ENCODE measurements around the gene HCAR2.
"Not testable (repeated sequence)": the region's sequence is repeated elsewhere in the genome, so short reads cannot be mapped to it uniquely, and the experiment has no call there.

The HCAR2 gene

GRCh38 chr12:122715211-122715610, 12.1 kb upstream of the HCAR2 start:
- DNase-seq, result not testable (repeated sequence)

DNA sequence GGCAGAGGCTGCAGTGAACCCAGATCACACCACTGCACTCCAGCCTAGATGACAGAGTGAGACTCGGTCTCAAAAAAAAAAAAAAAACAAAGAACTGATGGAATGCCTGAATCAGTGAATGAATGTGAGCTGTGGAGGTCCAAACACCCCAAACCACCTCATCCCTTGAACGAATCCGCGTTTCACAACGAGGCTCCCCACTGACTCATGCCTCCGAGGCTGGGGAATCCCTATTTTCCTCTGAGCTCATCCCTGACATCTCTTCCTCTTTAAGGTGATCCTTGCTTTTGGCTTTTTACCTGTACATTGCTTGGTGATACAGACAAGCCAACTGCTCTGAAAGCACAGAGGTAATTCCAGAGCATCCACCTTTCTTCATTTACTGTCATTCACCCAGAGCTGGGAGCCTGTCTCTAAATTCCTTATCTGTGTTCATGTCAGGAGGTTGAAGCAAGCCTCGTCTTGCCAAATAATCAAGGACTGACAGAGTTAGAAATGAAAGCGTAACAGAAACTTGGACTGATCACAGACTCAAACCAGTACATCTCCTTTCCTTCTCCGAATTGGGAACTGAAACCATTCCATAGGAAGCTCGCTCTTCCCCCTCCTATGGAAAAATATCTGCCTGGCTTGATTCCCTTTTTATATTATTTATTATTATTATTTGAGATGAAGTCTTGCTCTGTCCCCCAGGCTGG, 10.5 kb upstream of the HCAR2 start:
- DNase-seq, result not testable (repeated sequence)

DNA sequence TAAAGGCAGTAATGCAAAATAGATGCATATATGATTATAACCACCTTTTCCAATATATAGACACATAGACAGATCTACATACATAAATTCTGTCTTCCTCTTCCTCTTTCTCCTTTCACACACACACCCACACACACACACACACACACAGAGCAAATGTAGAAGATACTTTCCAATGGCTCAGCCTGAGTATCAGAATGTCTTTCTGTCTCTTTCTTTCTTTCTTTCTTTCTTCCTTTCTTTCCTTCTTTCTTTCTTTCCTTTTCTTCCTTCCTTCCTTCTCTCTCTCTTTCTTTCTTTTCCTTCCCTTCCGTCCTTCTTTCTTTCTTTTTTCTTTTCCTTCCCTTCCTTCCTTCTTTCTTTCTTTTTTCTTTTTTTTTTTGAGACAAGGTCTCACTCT, 8.1 kb upstream of the HCAR2 start:
- peak; percentile 26 for DNase-seq

DNA sequence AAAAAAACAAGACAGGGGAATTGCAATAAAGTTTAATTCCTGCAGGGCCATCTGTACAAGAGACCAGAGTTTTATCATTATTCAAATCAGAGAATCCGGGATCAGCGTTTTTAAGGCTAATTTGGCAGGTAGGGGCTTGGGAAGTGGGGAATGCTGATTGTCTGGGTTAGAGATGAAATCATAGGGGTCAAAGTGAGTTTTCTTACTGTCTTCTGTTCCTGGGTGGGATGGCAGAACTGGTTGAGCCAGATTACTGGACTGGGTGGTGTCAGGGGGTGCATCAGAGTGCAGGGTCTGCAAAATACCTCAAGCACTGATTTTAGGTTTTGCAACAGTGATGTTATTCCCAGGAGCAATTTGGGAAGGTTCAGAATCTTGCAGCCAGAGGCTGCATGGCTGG, 7.2 kb upstream of the HCAR2 start:
- not testable (repeated sequence) for DNase-seq

DNA sequence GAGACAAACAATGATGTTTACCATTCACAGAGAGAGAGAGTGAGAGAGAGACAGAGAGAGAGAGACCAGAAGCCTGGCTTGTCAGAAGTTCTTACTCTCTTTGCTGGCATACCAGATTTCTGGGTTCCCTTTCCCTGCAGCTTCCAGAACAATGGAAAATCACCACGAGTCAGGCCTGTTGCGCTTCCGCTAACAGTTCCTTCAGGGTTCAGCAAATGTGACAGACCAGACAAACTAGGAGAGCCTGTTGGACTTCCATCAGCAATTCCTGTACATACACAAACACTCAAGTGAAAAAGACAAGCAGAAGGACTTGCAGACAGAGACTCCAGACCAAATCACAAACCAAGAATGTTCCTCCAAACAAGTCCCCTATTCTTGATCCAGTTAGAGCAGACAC, 6.1 kb upstream of the HCAR2 start:
- DNase-seq, result not testable (repeated sequence)

GRCh38 chr12:122703841-122704240, 684 bp upstream of the HCAR2 start:
- not testable (repeated sequence) for DNase-seq

DNA sequence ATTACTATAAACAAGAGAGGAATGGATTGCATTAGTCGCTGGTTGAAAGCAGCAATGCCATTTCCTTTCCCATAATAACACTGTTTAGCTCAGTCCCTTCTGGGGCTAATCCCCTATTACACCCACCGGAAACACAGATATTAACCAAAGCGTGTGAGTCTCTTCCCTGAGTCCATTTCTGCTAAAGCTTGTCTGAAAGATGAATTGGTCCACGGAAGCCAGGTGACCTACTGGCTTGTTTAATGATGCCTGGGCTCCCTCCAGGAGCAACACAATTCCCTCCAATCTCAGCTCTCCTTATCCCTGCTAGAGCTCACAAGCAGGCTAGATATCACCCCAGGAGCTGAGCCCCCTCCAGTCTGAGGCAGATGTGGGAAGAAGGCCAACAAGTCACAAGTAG, 1.7 kb downstream of the HCAR2 start:
- DNase-seq, result not testable (repeated sequence)

GRCh38 chr12:122700038-122700710, 3.0 kb downstream of the HCAR2 start:
- not testable (repeated sequence) for DNase-seq

GRCh38 chr12:122696922-122697321, 6.2 kb downstream of the HCAR2 start:
- DNase-seq, result not testable (repeated sequence)

DNA sequence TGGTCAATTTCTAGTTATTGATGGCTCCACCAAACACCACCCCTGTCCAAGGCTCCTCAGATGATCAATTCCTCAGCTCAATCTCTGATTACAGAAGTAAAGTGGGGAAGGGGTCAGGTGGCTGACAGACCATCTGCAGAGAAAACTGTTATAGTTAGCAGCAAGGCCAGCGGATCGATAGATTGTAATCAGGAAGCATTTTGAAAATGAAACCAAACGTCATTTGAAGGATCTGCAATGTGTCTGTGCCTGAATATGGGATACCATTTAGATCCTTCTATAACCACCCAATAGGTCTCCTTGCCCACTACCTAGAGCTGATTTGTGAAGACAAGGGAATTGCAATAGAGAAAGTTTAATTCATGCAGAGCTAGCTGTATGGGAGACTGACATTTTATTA, 11.6 kb downstream of the HCAR2 start:
- DNase-seq, result no peak

GRCh38 chr12:122688291-122688690, 14.9 kb downstream of the HCAR2 start:
- no peak for DNase-seq

DNA sequence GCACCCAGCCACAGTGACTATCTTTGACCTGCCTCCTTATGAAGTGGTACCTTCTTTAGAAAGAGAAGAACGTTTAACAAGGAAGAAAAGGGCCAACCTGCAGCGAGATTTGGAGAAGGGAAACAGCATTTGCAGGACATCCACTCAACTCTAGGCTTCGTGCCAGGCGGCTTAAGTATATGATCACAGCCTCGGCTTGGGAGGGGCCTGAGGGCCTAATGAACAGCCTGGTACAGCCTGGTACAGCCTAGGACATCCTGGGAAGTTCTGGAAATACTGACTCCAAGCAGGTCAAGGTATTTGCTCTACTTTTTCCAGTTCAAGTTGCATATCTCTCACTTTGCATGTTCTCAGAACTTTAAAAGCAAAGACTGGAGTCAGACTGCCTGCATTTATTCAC, 16.1 kb downstream of the HCAR2 start:
- DNase-seq, result no peak

GRCh38 chr12:122686538-122686937, 16.6 kb downstream of the HCAR2 start:
- DNase-seq, result no peak

- no peak for DNase-seq
Observed at GRCh38 chr12:122684297-122684813, 18.8 kb downstream of the HCAR2 start.

GRCh38 chr12:122681814-122682213, 21.3 kb downstream of the HCAR2 start:
- peak; percentile 33 for DNase-seq

DNA sequence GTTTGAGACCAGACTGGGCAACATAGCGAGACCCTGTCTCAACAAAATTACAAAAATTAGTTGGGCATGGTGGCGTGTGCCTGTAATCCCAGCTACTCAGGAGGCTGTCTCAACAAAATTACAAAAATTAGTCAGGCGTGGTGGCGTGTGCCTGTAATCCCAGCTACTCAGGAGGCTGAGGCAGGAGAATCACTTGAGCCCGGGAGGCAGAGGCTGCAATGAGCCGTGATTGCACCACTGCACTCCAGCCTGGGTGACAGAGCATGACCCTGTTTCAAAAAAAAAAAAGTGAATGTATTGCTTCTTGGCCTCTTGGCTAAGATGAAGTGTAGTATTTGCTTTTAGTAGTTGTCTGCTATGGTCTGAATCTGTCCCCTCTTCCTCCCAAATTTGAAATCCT, 22.2 kb downstream of the HCAR2 start:
- DNase-seq, result not testable (repeated sequence)

DNA sequence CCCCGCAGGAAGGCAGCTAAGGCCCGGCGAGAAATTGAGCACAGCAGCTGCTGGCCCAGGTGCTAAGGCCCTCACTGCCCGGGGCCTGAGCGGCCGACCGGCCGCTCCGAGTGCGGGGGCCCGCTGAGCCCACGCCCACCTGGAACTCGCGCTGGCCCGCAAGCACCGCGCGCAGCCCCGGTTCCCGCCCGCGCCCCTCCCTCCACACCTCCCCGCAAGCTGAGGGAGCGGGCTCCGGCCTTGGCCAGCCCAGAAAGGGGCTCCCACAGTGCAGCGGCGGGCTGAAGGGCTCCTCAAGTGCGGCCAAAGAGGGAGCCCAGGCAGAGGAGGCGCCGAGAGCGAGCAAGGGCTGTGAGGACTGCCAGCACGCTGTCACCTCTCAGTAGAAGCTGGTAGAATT, 26.4 kb downstream of the HCAR2 start:
- DNase-seq, result not testable (repeated sequence)

GRCh38 chr12:122676015-122676414, 27.1 kb downstream of the HCAR2 start:
- not testable (repeated sequence) for DNase-seq

DNA sequence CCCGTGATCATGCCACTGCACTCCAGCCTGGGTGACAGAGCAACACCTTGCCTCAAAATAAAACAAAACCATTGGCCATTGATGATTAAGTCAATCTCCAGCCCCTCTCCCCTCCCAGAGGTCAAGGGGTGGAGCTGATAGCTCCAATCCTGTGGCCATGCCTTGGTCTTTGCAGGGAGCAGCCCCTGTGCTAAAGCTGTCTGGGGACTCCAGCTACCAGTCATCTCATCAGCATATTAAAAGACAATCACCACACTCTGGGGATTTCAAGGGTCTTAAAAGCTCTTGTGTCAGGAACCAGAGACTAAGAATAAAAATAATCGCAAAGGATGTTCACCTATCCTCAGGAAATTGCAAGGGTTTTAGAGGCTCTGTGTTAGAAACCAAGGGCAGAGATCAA, 30.6 kb downstream of the HCAR2 start:
- DNase-seq, result no peak

DNA sequence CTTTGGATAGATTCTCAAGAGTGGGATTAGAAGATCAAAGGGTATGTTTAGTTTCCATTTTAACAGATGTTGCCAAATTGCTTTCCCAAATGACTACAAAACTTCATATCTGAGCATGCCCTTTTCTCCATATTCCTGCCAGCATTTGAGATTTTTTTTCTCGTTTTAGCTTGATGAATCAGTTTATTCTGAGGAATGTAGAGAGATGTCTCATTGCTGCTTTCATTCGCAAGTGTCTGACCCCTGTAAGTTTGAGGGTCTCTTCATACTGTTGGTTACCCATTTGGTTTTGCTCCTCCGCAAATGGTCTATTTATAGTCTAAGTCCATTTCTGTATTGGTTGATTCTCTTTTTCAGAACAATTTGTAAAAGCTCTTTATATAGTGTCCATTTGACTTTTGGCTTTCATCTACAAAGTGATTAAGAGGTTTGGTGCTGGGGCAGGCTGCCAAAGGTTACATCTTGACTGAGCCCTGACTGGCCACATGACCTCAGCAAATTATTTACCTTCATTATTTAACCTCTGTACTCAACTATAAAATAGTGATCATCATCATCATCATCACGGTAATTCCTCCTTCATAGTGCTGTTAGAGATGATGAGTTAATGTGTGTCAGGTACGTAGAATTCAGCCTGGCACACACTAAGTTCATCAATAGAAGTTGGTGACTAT, 33.6 kb downstream of the HCAR2 start:
- DNase-seq, result no peak

DNA sequence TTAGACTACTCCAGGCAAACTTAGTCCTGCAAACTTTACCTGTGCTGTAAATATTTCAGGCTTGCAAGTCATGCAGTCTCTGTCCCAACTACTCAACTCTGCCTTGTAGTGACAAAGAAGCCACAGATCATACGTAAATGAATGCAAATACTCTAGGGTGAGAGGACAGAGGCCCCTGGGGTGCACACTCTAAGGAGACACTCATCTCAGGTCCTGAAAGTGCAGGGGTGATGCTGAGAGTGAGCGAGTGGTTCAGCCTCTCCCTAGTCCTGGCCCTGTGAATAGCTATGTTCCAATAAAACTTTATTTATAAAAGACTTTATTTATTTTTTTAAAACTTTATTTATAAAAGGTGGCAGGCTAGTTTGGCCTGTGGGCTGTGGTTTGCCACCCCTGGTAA, 34.9 kb downstream of the HCAR2 start:
- DNase-seq, result no peak

DNA sequence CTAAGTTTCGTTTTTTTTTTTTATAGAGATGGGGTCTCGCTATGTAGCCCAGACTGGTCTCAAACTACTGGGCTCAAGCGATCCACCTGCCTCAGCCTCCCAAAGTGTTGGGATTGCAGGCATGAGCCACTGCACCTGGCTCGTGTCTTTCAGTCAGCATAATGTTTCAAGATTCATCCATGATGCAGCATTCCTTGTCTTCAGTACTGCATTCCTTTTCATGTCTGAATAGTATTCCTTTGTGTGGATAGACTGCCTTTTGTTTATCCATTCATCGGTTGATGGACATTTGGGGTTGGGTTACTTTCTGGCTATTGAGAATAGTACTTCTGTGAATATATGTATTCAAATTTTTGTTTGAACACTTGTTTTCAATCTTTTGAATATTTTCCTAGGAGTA, 37.4 kb downstream of the HCAR2 start:
- DNase-seq, result no peak

GRCh38 chr12:122665349-122665748, 37.8 kb downstream of the HCAR2 start:
- DNase-seq, result no peak

DNA sequence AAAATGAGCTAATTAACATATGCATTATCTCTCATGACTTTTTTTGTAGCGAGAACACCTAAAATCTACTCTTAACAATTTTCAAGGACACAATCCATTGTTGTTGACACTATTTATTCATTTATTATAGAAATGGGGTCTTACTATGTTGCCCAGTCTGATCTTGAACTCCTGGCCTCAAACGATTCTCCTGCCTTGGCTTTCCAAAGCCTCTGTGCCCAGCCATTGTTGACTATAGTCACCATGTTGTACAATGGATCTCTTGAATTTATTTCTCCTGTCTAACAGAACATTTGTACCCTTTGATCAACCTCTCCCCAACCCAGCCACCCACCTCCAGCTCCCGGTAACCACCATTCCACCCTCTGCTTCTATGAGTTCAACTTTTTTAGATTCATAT, 41.2 kb downstream of the HCAR2 start:
- no peak for DNase-seq
